Pancreas (tissue), 10 donors: ENCODE measurements around the gene LRRC75A. TPM values are rescaled to one million over a fixed set of nuclear protein-coding genes. Genes with fewer than 3 reads are reported as not detected.
"Not testable (repeated sequence)": the region's sequence is repeated elsewhere in the genome, so short reads cannot be mapped to it uniquely, and the experiment has no call there.

Experiments used
- ATAC-seq, 4 donors: fragments of 200-7000 bp; cut with Tn5 transposase; one replicate each; pipeline versions ENCODE4 v1.8.0 to v1.9.1; 2020; ENCODE audit warnings: mild to moderate bottlenecking in 4 of 4, moderate library complexity in 4 of 4
- DNase-seq, 6 donors: peaks; one replicate each; pipeline ENCODE4 v3.0.0-alpha.2; 2020
- FAIRE-seq: peaks from 2 replicates; lab custom pipeline; 2012; peaks lifted over from hg19 to GRCh38; lab: Jason Lieb, UNC
- H3K27ac ChIP-seq, 4 donors: fragments of 200-600 bp; sonication (generic); 1 replicate in 3 of 4; 2 replicates in 1 of 4; pipeline versions ENCODE4 v1.5.0 to v1.8.0; 2020
- H3K27me3 ChIP-seq, 4 donors: fragments of 200-600 bp; one replicate each; pipeline ENCODE4 v1.8.0; 2021
- H3K36me3 ChIP-seq, 3 donors: fragments of 200-600 bp; sonication (generic) in 1 of 3; one replicate each; pipeline versions ENCODE4 v1.5.0 to v1.8.0; 2020 to 2021
- H3K4me1 ChIP-seq, 3 donors: fragments of 200-600 bp; one replicate each; pipeline ENCODE4 v1.8.0; 2021
- H3K4me3 ChIP-seq, 4 donors: fragments of 200-600 bp; sonication (generic) in 2 of 4; one replicate each; pipeline versions ENCODE4 v1.5.0 to v1.8.0; 2020 to 2021
- H3K9me3 ChIP-seq, 4 donors: fragments of 200-600 bp; one replicate each; pipeline ENCODE4 v1.8.0; 2021
- WGBS, 2 donors: extraction: QIAGEN DNeasy Blood & Tissue Kit; methylation state at CpG; one replicate each; pipeline ENCODE4 v1.1.7; 2013; 5-methylcytosine and 5-hydroxymethylcytosine counted together
- intact Hi-C, 3 donors: fragments of 100-400 bp; cut with DNase I; formaldehyde crosslinking; loops; one replicate each; pipeline versions ENCODE4 v1.11.1 to v1.14.2; 2022
- polyA plus RNA-seq, 2 donors: library from polyadenylated mRNA; stranded (reverse); fragments of 200-250 nt; gene quantifications; one replicate each; pipeline ENCODE4 v1.2.3, GENCODE V29; 2013
- total RNA-seq, 6 donors: library from RNA; stranded (reverse); fragmentation: NEBNext Ultra II Directional in 4 of 6; extraction: Animal tissue kit (Norgen Biotek cat#: 25700) in 4 of 6; gene quantifications; one replicate each; pipeline versions ENCODE4 v1.2.1 to v1.2.4, GENCODE V29; 2021 to 2023
- TF ChIP-seq, protein P1 (sequence below), 4 donors: fragments of 200-600 bp; sonication (generic) in 3 of 4; IDR thresholded peaks; one replicate each; pipeline versions ENCODE4 v1.5.0 to v1.8.0; 2021; ENCODE audit warnings: antibody characterized with exemption in 4 of 4
- donor health status: healthy with polysubstance abuse.
- donor health status: DM: no; HTN: no; CAD: no; lungs with moderate emphysema.
- donor health status: DM: no; HTN: no; CAD: no.
- donor health status: control.
- donor health status: control.
- donor health status: Bipolar disorder and iron deficiency.
- donor health status: DM: yes; HTN: yes; CAD: no.
- donor health status: DM: no; HTN: no; CAD: no.
- donor health status: DM: no; HTN: no; CAD: no.
- donor health status: DM: yes; HTN: yes; CAD: no.

The LRRC75A gene
- total and polyA plus RNA-seq, 8 donors, result 0.95 to 4.0 (median 2.0) TPM

DNA sequence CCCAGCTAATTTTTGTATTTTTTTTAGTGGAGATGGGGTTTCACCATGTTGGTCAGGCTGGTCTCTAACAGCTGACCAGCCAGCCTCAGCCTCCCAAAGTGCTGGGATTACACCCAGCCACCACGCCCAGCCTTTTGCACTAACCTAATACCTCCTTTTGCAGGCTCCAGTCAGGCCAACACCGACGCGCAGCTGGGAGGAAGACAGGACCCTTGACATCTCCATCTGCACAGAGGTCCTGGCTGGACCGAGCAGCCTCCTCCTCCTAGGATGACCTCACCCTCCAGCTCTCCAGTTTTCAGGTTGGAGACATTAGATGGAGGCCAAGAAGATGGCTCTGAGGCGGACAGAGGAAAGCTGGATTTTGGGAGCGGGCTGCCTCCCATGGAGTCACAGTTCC, 74.6 kb downstream of the LRRC75A start:
- no peaks in the 10 kb centered on the region for H3K36me3 ChIP-seq
- no peak overlapping the region for H3K27ac ChIP-seq
- H3K4me3 ChIP-seq, result no peak overlapping the region
- ATAC-seq (no peak), FAIRE-seq (no peak), DNase-seq (peak in 1 of 6 donors; percentile 13)
- 93 to 95% methylated on average over 7 of the region's 7 CpGs for WGBS, 2 donors
- H3K9me3 ChIP-seq, result no peaks in the 10 kb centered on the region
- peaks cover 0 to 7% (median 0%) of the 10 kb centered on the region in 3 donors for H3K4me1 ChIP-seq
- H3K27me3 ChIP-seq, result no peaks in the 10 kb centered on the region
- TF ChIP-seq, protein P1, sequence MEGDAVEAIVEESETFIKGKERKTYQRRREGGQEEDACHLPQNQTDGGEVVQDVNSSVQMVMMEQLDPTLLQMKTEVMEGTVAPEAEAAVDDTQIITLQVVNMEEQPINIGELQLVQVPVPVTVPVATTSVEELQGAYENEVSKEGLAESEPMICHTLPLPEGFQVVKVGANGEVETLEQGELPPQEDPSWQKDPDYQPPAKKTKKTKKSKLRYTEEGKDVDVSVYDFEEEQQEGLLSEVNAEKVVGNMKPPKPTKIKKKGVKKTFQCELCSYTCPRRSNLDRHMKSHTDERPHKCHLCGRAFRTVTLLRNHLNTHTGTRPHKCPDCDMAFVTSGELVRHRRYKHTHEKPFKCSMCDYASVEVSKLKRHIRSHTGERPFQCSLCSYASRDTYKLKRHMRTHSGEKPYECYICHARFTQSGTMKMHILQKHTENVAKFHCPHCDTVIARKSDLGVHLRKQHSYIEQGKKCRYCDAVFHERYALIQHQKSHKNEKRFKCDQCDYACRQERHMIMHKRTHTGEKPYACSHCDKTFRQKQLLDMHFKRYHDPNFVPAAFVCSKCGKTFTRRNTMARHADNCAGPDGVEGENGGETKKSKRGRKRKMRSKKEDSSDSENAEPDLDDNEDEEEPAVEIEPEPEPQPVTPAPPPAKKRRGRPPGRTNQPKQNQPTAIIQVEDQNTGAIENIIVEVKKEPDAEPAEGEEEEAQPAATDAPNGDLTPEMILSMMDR (IDR thresholded peaks at IDR 0.05), result no peak
- intact Hi-C loops, result no loop called here

DNA sequence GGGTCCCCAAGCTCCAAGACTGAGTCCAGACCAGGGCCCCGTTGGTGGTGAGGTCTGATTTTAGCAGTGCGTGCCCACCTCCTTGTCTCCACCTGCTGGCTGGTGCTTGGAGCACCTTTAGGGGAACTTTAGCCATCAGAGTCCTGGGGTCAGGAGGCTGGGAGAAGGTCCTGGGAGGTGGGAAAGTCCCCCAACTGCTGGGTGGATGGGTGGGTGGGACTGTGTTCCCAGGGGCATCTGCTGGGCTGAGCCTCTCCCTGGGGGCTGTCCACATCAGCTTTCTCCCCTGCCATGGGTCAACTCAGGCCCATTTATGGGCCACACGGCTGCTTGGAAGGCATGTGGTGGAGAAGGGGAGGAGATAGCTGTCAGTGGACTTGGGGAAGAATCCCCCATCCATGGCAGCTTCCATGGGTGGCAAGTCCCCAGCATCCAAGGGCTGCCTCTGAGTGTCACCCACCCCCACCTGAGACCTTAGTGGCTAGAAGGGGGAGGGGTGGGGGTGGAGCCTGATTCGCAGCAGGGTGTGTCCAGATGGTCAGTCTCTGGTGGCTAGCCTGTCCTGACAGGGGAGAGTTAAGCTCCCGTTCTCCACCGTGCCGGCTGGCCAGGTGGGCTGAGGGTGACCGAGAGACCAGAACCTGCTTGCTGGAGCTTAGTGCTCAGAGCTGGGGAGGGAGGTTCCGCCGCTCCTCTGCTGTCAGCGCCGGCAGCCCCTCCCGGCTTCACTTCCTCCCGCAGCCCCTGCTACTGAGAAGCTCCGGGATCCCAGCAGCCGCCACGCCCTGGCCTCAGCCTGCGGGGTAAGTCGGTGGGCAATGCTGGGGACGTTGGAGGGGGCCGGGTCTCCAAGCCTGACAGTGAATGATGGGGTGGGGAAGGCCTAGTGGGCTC, 76.7 kb downstream of the LRRC75A start, which contains the start of gene TRPV2:
TSS of gene TRPV2 (plus strand) at position 541 of the 894 bp plus-strand sequence. CDS start 2,098 bp downstream, outside the sequence.
- WGBS, 2 donors, result 55 to 62% methylated on average over 21 of the region's 21 CpGs
- FAIRE-seq (no peak), ATAC-seq (peak; percentile 29 to 51 (median 48)), DNase-seq (peak in 1 of 6 donors; percentile 47)
- H3K36me3 ChIP-seq, result no peaks in the 10 kb centered on the region
- H3K9me3 ChIP-seq, result no peaks in the 10 kb centered on the region
- TF ChIP-seq, protein P1 (IDR thresholded peaks at IDR 0.05), result peak in 1 of 4 donors; percentile 9
- H3K4me3 ChIP-seq, result peak within 1 kb of the TSS in 3 of 4 donors; percentile 1 to 55 (median 35)
- peaks cover 0 to 7% (median 0%) of the 10 kb centered on the region in 3 donors for H3K4me1 ChIP-seq
- intact Hi-C loops, result no loop called here
- peak within 1 kb of the TSS; percentile 33 to 85 (median 66) for H3K27ac ChIP-seq
- H3K27me3 ChIP-seq, result no peaks in the 10 kb centered on the region

DNA sequence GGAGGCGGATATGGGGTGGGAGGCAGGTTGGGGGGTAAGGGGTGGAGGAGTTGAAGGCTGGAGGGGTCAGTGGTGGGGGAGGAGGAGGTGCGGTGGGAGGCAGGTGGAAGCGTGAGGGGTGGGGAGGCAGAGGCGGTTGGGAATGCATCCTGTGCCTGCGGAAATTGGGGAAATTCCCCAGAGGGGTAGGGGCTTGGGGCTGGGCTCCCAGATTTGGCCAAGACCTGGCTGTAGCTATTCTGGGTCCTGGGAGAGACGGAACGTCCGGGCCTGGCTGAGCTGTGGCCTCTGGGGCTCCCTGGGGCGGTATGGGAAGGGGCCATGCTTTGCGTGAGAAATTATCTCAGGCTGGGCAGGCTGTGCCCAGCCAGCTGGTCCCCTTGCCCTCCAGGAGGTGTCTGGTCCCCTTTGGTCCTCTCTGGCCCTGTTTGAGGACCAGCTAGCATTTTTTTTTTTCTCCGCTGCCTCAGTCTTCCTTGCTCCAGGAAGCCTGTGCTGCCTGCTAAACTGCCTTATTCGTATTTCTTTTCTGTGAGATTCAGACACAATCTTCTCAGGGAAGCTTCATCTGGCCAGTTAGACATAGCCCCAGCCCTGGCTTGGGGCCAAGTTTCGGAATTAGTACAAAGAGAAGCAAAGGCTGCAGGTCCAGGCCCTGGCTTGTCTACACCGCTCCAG, 83.9 kb downstream of the LRRC75A start:
- TF ChIP-seq, protein P1 (IDR thresholded peaks at IDR 0.05), result no peak
- Histone ChIP-seq H3K4me1 (peaks cover 0 to 4% (median 0%) of the 10 kb centered on the region in 3 donors), H3K27me3 (no peaks in the 10 kb centered on the region), H3K9me3 (no peaks in the 10 kb centered on the region), H3K4me3 (no peak overlapping the region), H3K36me3 (no peaks in the 10 kb centered on the region), H3K27ac (peak overlapping the region in 2 of 4 donors; percentile 31 to 46)
- FAIRE-seq (no peak), ATAC-seq (peak; percentile 55 to 67 (median 66)), DNase-seq (peak in 4 of 6 donors; percentile 56 to 84 (median 68))
- intact Hi-C loops, result no loop called here
- 46 to 51% methylated on average over 14 of the region's 14 CpGs for WGBS, 2 donors

DNA sequence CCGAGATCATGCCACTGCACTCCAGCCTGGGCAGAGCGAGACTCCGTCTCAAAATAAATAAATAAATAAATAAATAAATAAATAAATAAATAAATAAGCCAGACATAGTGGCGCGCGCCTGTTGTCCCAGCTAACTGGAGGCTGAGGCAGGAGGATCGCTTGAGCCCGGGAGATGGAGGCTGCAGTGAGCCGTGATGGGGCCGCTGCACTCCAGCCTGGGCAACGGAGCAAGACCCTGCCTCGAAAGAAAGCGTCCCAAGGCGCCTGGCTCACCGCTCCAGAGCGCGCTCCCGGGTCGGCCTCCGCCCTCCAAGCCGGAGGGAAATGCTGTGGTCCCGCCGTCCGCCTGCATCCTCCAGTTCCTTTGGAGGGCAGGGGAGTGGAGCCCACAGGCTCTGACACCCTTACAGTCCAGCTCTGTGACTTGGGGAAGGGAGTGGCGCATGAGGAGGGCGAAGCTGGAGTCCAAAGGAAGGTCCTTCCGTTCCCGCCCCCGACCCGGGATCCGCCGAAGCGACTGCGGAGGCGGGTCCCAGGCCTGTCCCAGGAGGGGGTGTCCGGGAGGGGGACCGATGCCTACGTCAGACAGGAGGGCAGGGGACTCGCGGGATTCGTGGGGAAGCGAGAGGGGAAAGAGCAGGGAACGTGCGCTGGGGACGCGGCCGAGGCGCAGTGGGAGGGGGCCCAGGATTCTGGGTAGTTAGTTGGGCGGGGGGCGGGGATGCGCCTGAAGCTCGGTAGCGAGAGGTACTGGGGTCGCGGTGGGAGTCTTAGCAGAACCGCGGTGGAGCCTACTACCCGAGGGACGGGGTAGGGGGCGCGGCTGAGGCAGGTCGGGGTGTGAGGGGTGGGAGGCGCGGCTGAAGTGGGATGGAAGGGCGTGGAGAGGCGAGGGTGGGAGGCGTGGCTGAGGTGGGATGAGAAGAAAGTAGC, 85.0 kb downstream of the LRRC75A start:
- intact Hi-C loops, result no loop called here
- WGBS, 2 donors, result 7 to 9% methylated on average over 60 to 67 of the region's 67 CpGs
- FAIRE-seq (no peak), ATAC-seq (peak; percentile 39 to 78 (median 64)), DNase-seq (no peak)
- Histone ChIP-seq H3K4me1 (peaks cover 0 to 4% (median 0%) of the 10 kb centered on the region in 3 donors), H3K27me3 (no peaks in the 10 kb centered on the region), H3K9me3 (no peaks in the 10 kb centered on the region), H3K27ac (no peak overlapping the region), H3K4me3 (peak overlapping the region; percentile 18 to 59 (median 41)), H3K36me3 (no peaks in the 10 kb centered on the region)
- TF ChIP-seq, protein P1 (IDR thresholded peaks at IDR 0.05), result no peak

DNA sequence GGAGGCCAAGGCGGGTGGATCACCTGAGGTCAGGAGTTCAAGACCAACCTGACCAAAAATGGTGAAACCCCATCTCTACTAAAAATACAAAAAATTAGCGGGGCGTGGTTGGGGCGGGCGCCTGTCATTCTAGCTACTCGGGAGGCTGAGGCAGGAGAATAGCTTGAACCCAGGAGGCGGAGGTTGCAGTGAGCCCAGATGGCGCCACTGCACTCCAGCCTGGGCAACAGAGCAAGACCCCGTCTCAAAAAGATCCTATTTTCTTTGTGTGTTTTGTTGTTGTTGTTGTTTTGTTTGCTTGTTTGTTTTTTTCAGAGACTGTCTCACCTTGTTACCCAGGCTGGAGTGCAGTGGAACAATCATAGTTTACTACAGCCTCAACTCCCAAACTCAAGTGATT, 88.1 kb downstream of the LRRC75A start:
- H3K36me3 ChIP-seq, H3K9me3 ChIP-seq, ATAC-seq, H3K4me3 ChIP-seq, intact Hi-C loops, DNase-seq, FAIRE-seq, H3K27me3 ChIP-seq, H3K27ac ChIP-seq: not testable (repeated sequence)
- peaks cover 0 to 11% (median 0%) of the 10 kb centered on the region in 3 donors for H3K4me1 ChIP-seq
- WGBS, 2 donors, result 94 to 96% methylated on average over 9 of the region's 9 CpGs
